ENCODE measurements around the gene DAGLA.

The DAGLA gene

GRCh38 chr11:61768376-61769076 lies 88.3 kb downstream of the DAGLA start:
- Histone ChIP-seq H2BK5ac (ENCODE audit: low read length) (peak overlapping the region; percentile 91), H4K91ac (ENCODE audit: low read depth, low read length, poor library complexity) (no peak overlapping the region), H3K9ac (ENCODE audit: low read depth, low read length, poor library complexity) (no peak overlapping the region), H2BK12ac (ENCODE audit: low read length) (peak overlapping the region; percentile 14), H3K4me3 (ENCODE audit: low read length in 2 of 2) (no peak overlapping the region), H3K27ac (replicated peaks; ENCODE audit: low read length) (no peak overlapping the region), H3K4me1 (ENCODE audit: control insufficient read depth in 2 of 2, insufficient read depth in 1 of 2, low read depth in 1 of 2, low read length in 2 of 2) (peaks cover 26 to 40% of the 10 kb centered on the region in 2 donors), H3K14ac (ENCODE audit: low read length) (no peak overlapping the region), H2BK15ac (ENCODE audit: low read length) (peak overlapping the region; percentile 62), H3K23ac (ENCODE audit: low read depth, low read length, poor library complexity) (no peak overlapping the region), H3K27me3 (ENCODE audit: control insufficient read depth in 3 of 3, insufficient read depth in 3 of 3, low read depth in 1 of 3, low read length in 3 of 3) (no peaks in the 10 kb centered on the region), H3K4me2 (ENCODE audit: insufficient read depth, low read length, poor library complexity, severe bottlenecking) (no peak overlapping the region), H3K4ac (ENCODE audit: low read length) (no peak overlapping the region), H4K8ac (ENCODE audit: low read depth, low read length) (no peak overlapping the region), H3K36me3 (replicated peaks in 1 of 2; ENCODE audit: control insufficient read depth in 2 of 2, insufficient read depth in 2 of 2, low read length in 2 of 2) (no peaks in the 10 kb centered on the region), H3K18ac (ENCODE audit: low read length) (peak overlapping the region; percentile 48), H2AFZ (ENCODE audit: low read length) (no peak overlapping the region), H2BK120ac (ENCODE audit: low read depth, low read length) (no peak overlapping the region), H2AK5ac (ENCODE audit: low read depth, low read length) (peak overlapping the region; percentile 83), H3K79me1 (ENCODE audit: low read depth, low read length) (peaks cover 3% of the 10 kb centered on the region), H3K9me3 (replicated peaks in 1 of 2; ENCODE audit: control insufficient read depth in 2 of 2, insufficient read depth in 1 of 2, low read depth in 1 of 2, low read length in 2 of 2) (peaks cover 0 to 2% of the 10 kb centered on the region in 2 donors)
- no CpG with 5 or more reads among the region's 11 CpGs for WGBS, 2 donors (ENCODE audit: extremely low coverage in 2 of 2, insufficient read length in 2 of 2, insufficient replicate concordance in 1 of 2)
- DNase-seq (ENCODE audit: low spot score): no peak

- no peaks in the 10 kb centered on the region for H3K27me3 ChIP-seq (ENCODE audit: control insufficient read depth in 3 of 3, insufficient read depth in 3 of 3, low read depth in 1 of 3, low read length in 3 of 3)
- peak overlapping the region; percentile 91 for H2BK5ac ChIP-seq (ENCODE audit: low read length)
- peak overlapping the region; percentile 63 for H3K14ac ChIP-seq (ENCODE audit: low read length)
- H3K9ac ChIP-seq (ENCODE audit: low read depth, low read length, poor library complexity): peak overlapping the region; percentile 61
- H3K18ac ChIP-seq (ENCODE audit: low read length): peak overlapping the region; percentile 93
- H2AFZ ChIP-seq (ENCODE audit: low read length): no peak overlapping the region
- no peak overlapping the region for H3K4me3 ChIP-seq (ENCODE audit: low read length in 2 of 2)
- no peak overlapping the region for H4K91ac ChIP-seq (ENCODE audit: low read depth, low read length, poor library complexity)
- no peaks in the 10 kb centered on the region for H3K36me3 ChIP-seq (replicated peaks in 1 of 2; ENCODE audit: control insufficient read depth in 2 of 2, insufficient read depth in 2 of 2, low read length in 2 of 2)
- peaks cover 30 to 39% of the 10 kb centered on the region in 2 donors for H3K4me1 ChIP-seq (ENCODE audit: control insufficient read depth in 2 of 2, insufficient read depth in 1 of 2, low read depth in 1 of 2, low read length in 2 of 2)
- peaks cover 3% of the 10 kb centered on the region for H3K79me1 ChIP-seq (ENCODE audit: low read depth, low read length)
- no peak overlapping the region for H3K27ac ChIP-seq (replicated peaks; ENCODE audit: low read length)
- peak overlapping the region; percentile 98 for H2BK15ac ChIP-seq (ENCODE audit: low read length)
- no peaks in the 10 kb centered on the region for H3K9me3 ChIP-seq (replicated peaks in 1 of 2; ENCODE audit: control insufficient read depth in 2 of 2, insufficient read depth in 1 of 2, low read depth in 1 of 2, low read length in 2 of 2)
- no peak overlapping the region for H4K8ac ChIP-seq (ENCODE audit: low read depth, low read length)
- no peak overlapping the region for H3K4ac ChIP-seq (ENCODE audit: low read length)
- WGBS, 2 donors (ENCODE audit: extremely low coverage in 2 of 2, insufficient read length in 2 of 2, insufficient replicate concordance in 1 of 2): no CpG with 5 or more reads among the region's 33 CpGs
- no peak overlapping the region for H3K23ac ChIP-seq (ENCODE audit: low read depth, low read length, poor library complexity)
- DNase-seq (ENCODE audit: low spot score): no peak
- H2AK5ac ChIP-seq (ENCODE audit: low read depth, low read length): peak overlapping the region; percentile 97
- peak overlapping the region; percentile 80 for H2BK12ac ChIP-seq (ENCODE audit: low read length)
- no peak overlapping the region for H3K4me2 ChIP-seq (ENCODE audit: insufficient read depth, low read length, poor library complexity, severe bottlenecking)
- H2BK120ac ChIP-seq (ENCODE audit: low read depth, low read length): no peak overlapping the region
These were observed 89.2 kb downstream of the DAGLA start for GRCh38 chr11:61769169-61769920.

DNA sequence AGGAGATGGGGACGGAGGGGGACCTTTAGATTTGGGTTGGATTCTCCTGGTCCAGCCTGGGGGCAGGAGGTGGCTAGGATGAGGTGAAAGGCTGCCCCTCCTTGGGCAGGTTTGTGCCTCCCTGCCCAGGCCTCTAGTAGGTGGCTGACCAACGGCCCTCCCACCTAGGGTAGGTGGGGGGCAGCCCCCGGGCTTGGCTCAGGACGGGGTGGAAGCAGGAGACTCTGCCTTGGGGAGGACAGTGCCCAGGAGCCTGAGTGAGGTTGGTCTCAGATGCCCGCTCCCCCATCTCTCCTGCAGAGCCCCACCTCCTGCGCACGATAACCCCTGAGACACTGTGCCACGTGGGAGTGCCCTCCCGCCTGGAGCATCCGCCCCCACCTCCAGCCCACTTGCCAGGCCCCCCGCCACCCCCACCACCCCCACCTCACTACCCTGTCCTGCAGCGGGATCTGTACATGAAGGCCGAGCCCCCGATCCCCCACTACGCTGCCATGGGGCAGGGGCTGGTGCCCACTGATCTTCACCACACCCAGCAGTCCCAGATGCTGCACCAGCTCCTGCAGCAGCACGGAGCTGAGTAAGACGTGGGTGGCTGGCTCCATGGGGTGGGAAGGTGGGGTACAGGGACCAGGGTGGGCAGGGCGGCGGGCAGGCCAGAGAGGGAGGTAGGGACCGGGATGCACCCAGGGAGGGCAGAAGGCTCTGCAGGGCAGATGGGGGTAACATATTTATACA lies 89.9 kb downstream of the DAGLA start:
- whole genome bisulfite sequencing, 2 donors (ENCODE audit: extremely low coverage in 2 of 2, insufficient read length in 2 of 2, insufficient replicate concordance in 1 of 2): no CpG with 5 or more reads among the region's 20 CpGs
- H3K27ac ChIP-seq (replicated peaks; ENCODE audit: low read length): peak overlapping the region; percentile 22
- H2BK5ac ChIP-seq (ENCODE audit: low read length): no peak overlapping the region
- H2AK5ac ChIP-seq (ENCODE audit: low read depth, low read length): peak overlapping the region; percentile 97
- H3K9me3 ChIP-seq (replicated peaks in 1 of 2; ENCODE audit: control insufficient read depth in 2 of 2, insufficient read depth in 1 of 2, low read depth in 1 of 2, low read length in 2 of 2): no peaks in the 10 kb centered on the region
- H3K18ac ChIP-seq (ENCODE audit: low read length): peak overlapping the region; percentile 93
- no peak for DNase-seq (ENCODE audit: low spot score)
- H3K14ac ChIP-seq (ENCODE audit: low read length): no peak overlapping the region
- H2BK15ac ChIP-seq (ENCODE audit: low read length): peak overlapping the region; percentile 98
- peaks cover 3% of the 10 kb centered on the region for H3K79me1 ChIP-seq (ENCODE audit: low read depth, low read length)
- H3K36me3 ChIP-seq (replicated peaks in 1 of 2; ENCODE audit: control insufficient read depth in 2 of 2, insufficient read depth in 2 of 2, low read length in 2 of 2): no peaks in the 10 kb centered on the region
- H3K27me3 ChIP-seq (ENCODE audit: control insufficient read depth in 3 of 3, insufficient read depth in 3 of 3, low read depth in 1 of 3, low read length in 3 of 3): no peaks in the 10 kb centered on the region
- H3K4me3 ChIP-seq (ENCODE audit: low read length in 2 of 2): no peak overlapping the region
- no peak overlapping the region for H3K4me2 ChIP-seq (ENCODE audit: insufficient read depth, low read length, poor library complexity, severe bottlenecking)
- H3K9ac ChIP-seq (ENCODE audit: low read depth, low read length, poor library complexity): peak overlapping the region; percentile 60
- H3K23ac ChIP-seq (ENCODE audit: low read depth, low read length, poor library complexity): no peak overlapping the region
- H3K4ac ChIP-seq (ENCODE audit: low read length): no peak overlapping the region
- peaks cover 33 to 34% of the 10 kb centered on the region in 2 donors for H3K4me1 ChIP-seq (ENCODE audit: control insufficient read depth in 2 of 2, insufficient read depth in 1 of 2, low read depth in 1 of 2, low read length in 2 of 2)
- H4K91ac ChIP-seq (ENCODE audit: low read depth, low read length, poor library complexity): no peak overlapping the region
- no peak overlapping the region for H2AFZ ChIP-seq (ENCODE audit: low read length)
- H2BK12ac ChIP-seq (ENCODE audit: low read length): peak overlapping the region; percentile 90
- no peak overlapping the region for H4K8ac ChIP-seq (ENCODE audit: low read depth, low read length)
- no peak overlapping the region for H2BK120ac ChIP-seq (ENCODE audit: low read depth, low read length)

All from neuronal stem cell (in vitro differentiated cells).